Liver (tissue), 9 donors: ENCODE data around the gene ALDH1B1. TPM values are rescaled to one million over a fixed set of nuclear protein-coding genes. Genes with fewer than 3 reads are reported as not detected.
A peak's percentile ranks its signal among the peaks of the same experiment; 100 is the strongest.

Experiments
- DNase-seq: peaks from one replicate; pipeline ENCODE4 v3.0.0-alpha.2; 2017; ENCODE audit warnings: low spot score
- H3K27ac ChIP-seq, 2 donors: one replicate each; pipeline ENCODE4 v1.7.0; 2013; ENCODE audit warnings: inconsistent platforms in 2 of 2, low read length in 2 of 2, control low read depth in 1 of 2, low read depth in 1 of 2, mild to moderate bottlenecking in 1 of 2
- H3K27me3 ChIP-seq, 4 donors: one replicate each; pipeline versions ENCODE4 v1.6.1 to v1.7.0; 2013; ENCODE audit warnings: low read length in 3 of 4, inconsistent platforms in 1 of 4, mild to moderate bottlenecking in 1 of 4, moderate library complexity in 1 of 4; ENCODE audit not compliant: control insufficient read depth in 4 of 4, insufficient read depth in 4 of 4
- H3K36me3 ChIP-seq, 4 donors: one replicate each; pipeline versions ENCODE4 v1.6.1 to v1.7.0; 2013; ENCODE audit warnings: low read length in 3 of 4, mild to moderate bottlenecking in 3 of 4, low read depth in 1 of 4, moderate library complexity in 1 of 4; ENCODE audit not compliant: control insufficient read depth in 4 of 4, insufficient read depth in 3 of 4
- H3K4me1 ChIP-seq, 4 donors: one replicate each; pipeline versions ENCODE4 v1.6.1 to v1.7.0; 2013; ENCODE audit warnings: low read length in 3 of 4, mild to moderate bottlenecking in 3 of 4, moderate library complexity in 1 of 4; ENCODE audit not compliant: control insufficient read depth in 4 of 4, insufficient read depth in 4 of 4
- H3K4me3 ChIP-seq, 3 donors: one replicate each; pipeline versions ENCODE4 v1.6.1 to v1.7.0; 2013; ENCODE audit warnings: low read length in 3 of 3, control low read depth in 1 of 3, low read depth in 1 of 3, mild to moderate bottlenecking in 1 of 3
- H3K9ac ChIP-seq, 2 donors: one replicate each; pipeline ENCODE4 v1.7.0; 2013; ENCODE audit warnings: low read length in 2 of 2, mild to moderate bottlenecking in 2 of 2, moderate library complexity in 2 of 2, control low read depth in 1 of 2, low read depth in 1 of 2
- H3K9me3 ChIP-seq, 4 donors: one replicate each; pipeline versions ENCODE4 v1.6.1 to v1.7.0; 2013; ENCODE audit warnings: low read length in 3 of 4; ENCODE audit not compliant: control insufficient read depth in 4 of 4
- EGR1 ChIP-seq, 2 donors: IDR thresholded peaks; 2 replicates each; pipeline ENCODE4 v1.6.1; 2016 to 2018; ENCODE audit warnings: antibody characterized with exemption in 2 of 2, low read depth in 2 of 2
- FOXA1 ChIP-seq: IDR thresholded peaks from 2 replicates; pipeline ENCODE4 v1.6.1; 2016; ENCODE audit warnings: antibody characterized with exemption
- FOXA2 ChIP-seq: IDR thresholded peaks from 2 replicates; pipeline ENCODE4 v1.6.1; 2016; ENCODE audit warnings: antibody characterized with exemption
- GABPA ChIP-seq, 2 donors: IDR thresholded peaks in 1 of 2; conservative IDR thresholded peaks in 1 of 2; 2 replicates each; pipeline ENCODE4 v1.6.1; 2016; ENCODE audit warnings: antibody characterized with exemption in 2 of 2, mild to moderate bottlenecking in 1 of 2, moderate library complexity in 1 of 2
- HNF4A ChIP-seq, 2 donors: conservative IDR thresholded peaks; 2 replicates each; pipeline ENCODE4 v1.6.1; 2016; ENCODE audit warnings: antibody characterized with exemption in 2 of 2, mild to moderate bottlenecking in 2 of 2
- JUND ChIP-seq, 2 donors: IDR thresholded peaks; 2 replicates each; pipeline ENCODE4 v1.6.1; 2016; ENCODE audit warnings: antibody characterized with exemption in 2 of 2
- RAD21 ChIP-seq, 2 donors: IDR thresholded peaks; 2 replicates each; pipeline ENCODE4 v1.6.1; 2016; ENCODE audit warnings: antibody characterized with exemption in 2 of 2, mild to moderate bottlenecking in 2 of 2
- REST ChIP-seq: IDR thresholded peaks from 2 replicates; pipeline ENCODE4 v1.6.1; 2016; ENCODE audit warnings: antibody characterized with exemption, mild to moderate bottlenecking
- RXRA ChIP-seq, 2 donors: IDR thresholded peaks; 2 replicates each; pipeline ENCODE4 v1.6.1; 2017 to 2018; ENCODE audit warnings: antibody characterized with exemption in 2 of 2, mild to moderate bottlenecking in 1 of 2
- SP1 ChIP-seq: IDR thresholded peaks from 2 replicates; pipeline ENCODE4 v1.6.1; 2018; ENCODE audit warnings: antibody characterized with exemption, mild to moderate bottlenecking
- TAF1 ChIP-seq: conservative IDR thresholded peaks from 2 replicates; pipeline ENCODE4 v1.6.1; 2016; ENCODE audit warnings: antibody characterized with exemption, mild to moderate bottlenecking
- YY1 ChIP-seq: IDR thresholded peaks from 2 replicates; pipeline ENCODE4 v1.6.1; 2016; ENCODE audit warnings: antibody characterized with exemption, mild to moderate bottlenecking
- ZBTB33 ChIP-seq: IDR thresholded peaks from 2 replicates; pipeline ENCODE4 v1.6.1; 2016; ENCODE audit warnings: antibody characterized with exemption
- WGBS: extraction: QIAGEN DNeasy Blood & Tissue Kit; methylation state at CpG from one replicate; pipeline ENCODE4 v1.1.7; 2013; 5-methylcytosine and 5-hydroxymethylcytosine counted together
- polyA plus RNA-seq, 2 donors: library from polyadenylated mRNA; stranded (reverse) in 1 of 2; unstranded in 1 of 2; fragments of 200-250 nt in 1 of 2; fragments of >200 nt in 1 of 2; fragmentation: Nextera tagmentation in 1 of 2; extraction: Ambion mirVana in 1 of 2; gene quantifications; one replicate each; pipeline versions ENCODE4 v1.2.1 to v1.2.3, GENCODE V29; 2013 to 2015
- total RNA-seq, 2 donors: library from RNA; depleted of rRNA; stranded (reverse); fragments of >200 nt; gene quantifications; one replicate each; pipeline ENCODE4 v1.2.3, GENCODE V29; 2014
- TF ChIP-seq, protein P1 (sequence below): fragments of 150-350 bp; IDR thresholded peaks from 2 replicates; pipeline ENCODE4 v1.5.1; 2017; ENCODE audit warnings: improper control_type of control experiment, low read depth, low read length; ENCODE audit not compliant: missing input control
- TF ChIP-seq, protein P2 (sequence below): IDR thresholded peaks from 2 replicates; pipeline ENCODE4 v1.6.1; 2016; ENCODE audit warnings: antibody characterized with exemption
- donor health status: healthy.
- donor health status: healthy.
- donor health status: healthy.
- donor health status: healthy.
- donor health status: healthy.

Gene ALDH1B1
- total and polyA plus RNA-seq, 4 donors: 18.9 to 73.9 (median 52.6) TPM

DNA sequence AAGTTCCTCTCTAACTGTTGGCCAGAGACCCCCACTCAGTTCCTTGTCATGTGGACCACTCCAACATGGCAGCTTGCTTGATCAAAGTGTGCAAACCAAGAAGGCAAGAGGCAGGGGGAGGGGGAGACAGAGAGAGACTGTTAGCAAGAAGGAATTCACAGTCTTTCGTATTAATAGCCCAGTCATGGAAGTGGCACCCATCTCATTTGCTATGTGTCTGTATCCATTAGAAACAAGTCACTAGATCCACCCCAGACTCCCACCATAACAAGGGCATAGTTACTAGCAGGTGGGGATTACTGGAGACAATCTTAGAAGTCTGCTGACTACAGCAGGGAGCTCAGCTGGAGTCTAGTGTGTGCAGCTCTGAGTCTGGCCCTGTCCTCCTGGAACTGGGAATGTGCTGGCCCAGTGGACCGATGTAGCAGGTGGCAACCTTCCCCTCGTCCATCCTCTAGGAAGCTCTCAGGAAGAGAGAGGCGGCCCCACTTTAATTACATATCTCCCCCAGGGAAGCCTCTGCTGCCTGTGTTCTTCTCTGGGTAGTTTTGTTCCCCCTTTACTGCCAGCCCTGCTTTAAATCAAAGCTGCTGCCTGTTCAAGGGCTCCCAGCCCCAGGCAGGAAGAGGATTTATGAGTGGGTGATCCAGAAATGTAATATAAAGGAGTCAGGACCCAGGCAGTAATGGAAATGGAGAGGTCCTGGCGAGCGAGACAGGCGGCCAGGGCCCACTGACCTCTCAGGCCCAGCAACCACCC lies 47.8 kb upstream of the ALDH1B1 start (continued):
- TF ChIP-seq REST (no peak), TAF1 (no peak), FOXA1 (no peak)

DNA sequence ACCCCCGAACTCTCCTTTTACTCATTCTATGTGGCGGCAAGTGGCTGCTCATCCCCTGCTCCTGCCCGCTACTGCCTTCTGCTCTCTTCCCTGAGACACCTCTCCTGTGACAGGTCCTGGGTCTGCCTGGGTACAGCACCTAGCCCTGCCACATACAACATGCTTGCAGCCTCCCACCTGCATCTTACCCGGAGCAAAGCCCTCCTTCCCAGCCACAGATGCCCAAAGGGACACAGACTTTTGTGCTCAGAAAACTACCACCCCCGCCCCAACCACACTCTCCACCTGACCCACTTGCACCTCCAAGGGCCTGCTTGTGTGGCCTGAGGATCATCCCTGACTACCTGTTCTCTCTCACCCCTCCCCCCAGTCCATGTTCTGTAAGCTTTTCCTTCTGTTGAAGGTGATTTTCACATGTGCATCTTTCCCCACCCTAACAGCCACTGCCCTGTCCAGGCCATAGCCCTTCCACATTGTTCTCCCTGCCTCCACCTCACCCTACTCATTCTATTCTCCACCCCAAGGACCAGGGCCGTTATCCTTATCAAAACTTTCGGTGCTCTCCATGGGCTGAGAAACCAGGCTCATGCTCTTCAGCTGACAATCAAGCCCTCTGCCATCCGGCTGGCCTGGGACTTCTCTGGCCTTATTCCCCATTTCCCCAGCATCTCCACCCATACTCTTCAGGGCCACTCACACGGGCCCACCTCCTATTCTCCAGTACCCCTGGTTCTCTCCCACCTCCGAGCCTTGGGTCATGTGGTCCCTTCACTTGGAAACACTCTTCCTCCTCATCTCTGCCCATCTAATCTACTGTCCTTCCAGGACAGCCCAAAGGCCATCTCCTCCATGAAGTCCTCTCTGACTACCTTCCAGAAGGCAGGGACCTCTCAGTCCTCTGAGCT lies 46.4 kb upstream of the ALDH1B1 start:
- Histone ChIP-seq H3K27me3 (no peaks in the 10 kb centered on the region), H3K4me3 (no peak overlapping the region), H3K9me3 (no peaks in the 10 kb centered on the region), H3K27ac (no peak overlapping the region), H3K36me3 (no peaks in the 10 kb centered on the region), H3K4me1 (no peaks in the 10 kb centered on the region), H3K9ac (no peak overlapping the region)
- peak; percentile 19 for DNase-seq
- WGBS: 93% methylated on average over 10 of the region's 10 CpGs
- TF ChIP-seq, protein P1, sequence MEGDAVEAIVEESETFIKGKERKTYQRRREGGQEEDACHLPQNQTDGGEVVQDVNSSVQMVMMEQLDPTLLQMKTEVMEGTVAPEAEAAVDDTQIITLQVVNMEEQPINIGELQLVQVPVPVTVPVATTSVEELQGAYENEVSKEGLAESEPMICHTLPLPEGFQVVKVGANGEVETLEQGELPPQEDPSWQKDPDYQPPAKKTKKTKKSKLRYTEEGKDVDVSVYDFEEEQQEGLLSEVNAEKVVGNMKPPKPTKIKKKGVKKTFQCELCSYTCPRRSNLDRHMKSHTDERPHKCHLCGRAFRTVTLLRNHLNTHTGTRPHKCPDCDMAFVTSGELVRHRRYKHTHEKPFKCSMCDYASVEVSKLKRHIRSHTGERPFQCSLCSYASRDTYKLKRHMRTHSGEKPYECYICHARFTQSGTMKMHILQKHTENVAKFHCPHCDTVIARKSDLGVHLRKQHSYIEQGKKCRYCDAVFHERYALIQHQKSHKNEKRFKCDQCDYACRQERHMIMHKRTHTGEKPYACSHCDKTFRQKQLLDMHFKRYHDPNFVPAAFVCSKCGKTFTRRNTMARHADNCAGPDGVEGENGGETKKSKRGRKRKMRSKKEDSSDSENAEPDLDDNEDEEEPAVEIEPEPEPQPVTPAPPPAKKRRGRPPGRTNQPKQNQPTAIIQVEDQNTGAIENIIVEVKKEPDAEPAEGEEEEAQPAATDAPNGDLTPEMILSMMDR: no peak
- no peak for TF ChIP-seq RAD21 (IDR thresholded peaks at IDR 0.05)
- TF ChIP-seq HNF4A (conservative IDR thresholded peaks at IDR 0.05): no peak
- no peak for TF ChIP-seq ZBTB33
- TF ChIP-seq EGR1 (IDR thresholded peaks at IDR 0.05; ENCODE audit: low read depth in 2 of 2): no peak
- TF ChIP-seq FOXA2: no peak
- no peak for TF ChIP-seq JUND (IDR thresholded peaks at IDR 0.05)
- no peak for TF ChIP-seq RXRA (IDR thresholded peaks at IDR 0.05)
- TF ChIP-seq GABPA (IDR thresholded peaks at IDR 0.05 in 1 of 2, conservative IDR thresholded peaks at IDR 0.05 in 1 of 2): no peak
- no peak for TF ChIP-seq TAF1
- TF ChIP-seq REST: no peak
- TF ChIP-seq YY1: no peak
- no peak for TF ChIP-seq FOXA1
- no peak for TF ChIP-seq SP1
- TF ChIP-seq, protein P2, sequence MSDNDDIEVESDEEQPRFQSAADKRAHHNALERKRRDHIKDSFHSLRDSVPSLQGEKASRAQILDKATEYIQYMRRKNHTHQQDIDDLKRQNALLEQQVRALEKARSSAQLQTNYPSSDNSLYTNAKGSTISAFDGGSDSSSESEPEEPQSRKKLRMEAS: no peak
